ENCODE results near the gene KTN1.

KTN1 gene

GRCh38 chr14:55688566-55688965, 108.6 kb downstream of the KTN1 start:
- DNase-seq = no peak

- no peak for DNase-seq
These were observed 110.2 kb downstream of the KTN1 start for GRCh38 chr14:55689981-55690871.

- DNase-seq = no peak
These were observed 111.7 kb downstream of the KTN1 start for GRCh38 chr14:55691659-55692058.

GRCh38 chr14:55693904-55694303, 113.9 kb downstream of the KTN1 start:
- no peak for DNase-seq

- DNase-seq = no peak
These were observed 117.4 kb downstream of the KTN1 start for GRCh38 chr14:55697414-55697861.

GRCh38 chr14:55698051-55698450, 118.0 kb downstream of the KTN1 start:
- DNase-seq = no peak

GRCh38 chr14:55699131-55700057, 119.4 kb downstream of the KTN1 start:
- DNase-seq = no peak

GRCh38 chr14:55701638-55702037, 121.6 kb downstream of the KTN1 start:
- no peak for DNase-seq

GRCh38 chr14:55702511-55702910, 122.5 kb downstream of the KTN1 start:
- DNase-seq = no peak

GRCh38 chr14:55704654-55705053, 124.6 kb downstream of the KTN1 start:
- no peak for DNase-seq

GRCh38 chr14:55705651-55706364, 125.8 kb downstream of the KTN1 start:
- no peak for DNase-seq

- DNase-seq = no peak
These were observed 126.3 kb downstream of the KTN1 start for GRCh38 chr14:55706365-55706684.

GRCh38 chr14:55706893-55707292, 126.9 kb downstream of the KTN1 start:
- DNase-seq = no peak

GRCh38 chr14:55707365-55707804, 127.4 kb downstream of the KTN1 start:
- no peak for DNase-seq

- DNase-seq = no peak
These were observed 130.6 kb downstream of the KTN1 start for GRCh38 chr14:55710506-55711041.

- no peak for DNase-seq
These were observed 131.3 kb downstream of the KTN1 start for GRCh38 chr14:55711175-55711811.

GRCh38 chr14:55712491-55712890, 132.5 kb downstream of the KTN1 start:
- no peak for DNase-seq

GRCh38 chr14:55713486-55713885, 133.5 kb downstream of the KTN1 start:
- no peak for DNase-seq

- no peak for DNase-seq
These were observed 135.9 kb downstream of the KTN1 start for GRCh38 chr14:55715889-55716288.

GRCh38 chr14:55717621-55718020, 137.6 kb downstream of the KTN1 start:
- no peak for DNase-seq

GRCh38 chr14:55718551-55718950, 138.5 kb downstream of the KTN1 start:
- DNase-seq = no peak

- no peak for DNase-seq
These were observed 140.8 kb downstream of the KTN1 start for GRCh38 chr14:55720796-55721195.

All from activated naive CD4-positive, alpha-beta T cell treated with anti-CD3 and anti-CD28 coated beads, Interleukin-2, amount 50 U/mL, for 16 hours (primary cell).